ENCODE measurements around the gene ARHGEF28. TPM values are rescaled to one million over a fixed set of nuclear protein-coding genes. Genes with fewer than 3 reads are reported as not detected.
A peak's percentile ranks its signal among the peaks of the same experiment; 100 is the strongest.

Gene ARHGEF28
- total RNA-seq, 1 experiment from 2014 or later: 0.57 TPM

DNA sequence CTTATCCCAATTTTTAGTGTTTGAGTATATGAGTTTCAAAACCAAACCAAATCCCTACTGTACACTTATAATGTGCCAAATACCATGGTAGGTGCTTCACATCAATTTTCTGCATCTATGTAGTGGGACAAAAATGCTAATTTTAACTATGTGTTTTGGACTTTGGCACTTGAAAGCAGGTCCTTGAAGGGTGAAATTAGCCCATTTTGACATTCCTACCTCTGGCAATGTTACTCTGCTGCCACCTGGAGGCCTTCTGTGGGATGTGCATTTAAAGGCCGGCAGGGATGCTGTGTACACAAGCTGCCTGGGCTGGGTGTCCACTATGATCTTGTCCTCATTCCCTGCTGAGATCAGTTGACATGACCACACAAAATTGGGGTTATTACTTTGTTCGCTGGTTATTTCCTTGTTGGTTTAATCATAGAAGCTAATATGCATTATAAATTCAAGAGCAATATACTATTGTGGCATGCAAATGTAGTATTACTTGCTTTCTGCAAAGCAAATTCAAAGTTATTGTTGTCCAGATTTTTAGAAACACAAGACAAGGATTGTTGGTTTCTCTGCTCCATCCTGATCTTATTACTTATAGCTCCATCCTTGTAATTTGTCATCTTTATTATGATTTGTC lies 166.8 kb downstream of the ARHGEF28 start:
- no peak overlapping the region for H4K5ac ChIP-seq (ENCODE audit: insufficient read length, low read depth, low read length)
- no peaks in the 10 kb centered on the region for H3K36me3 Mint-ChIP-seq (ENCODE audit: insufficient read depth in 1 of 3, low read depth in 3 of 3)
- no peak overlapping the region for H3K4ac ChIP-seq (ENCODE audit: low read depth, low read length)
- no peaks in the 10 kb centered on the region for H3K79me2 ChIP-seq (ENCODE audit: insufficient read depth, low read length)
- H3K9me3 Mint-ChIP-seq: no peaks in the 10 kb centered on the region
- H4K8ac ChIP-seq (replicated peaks; ENCODE audit: insufficient read length, low read depth, low read length): no peak overlapping the region
- no peaks in the 10 kb centered on the region for H3K27me3 ChIP-seq (ENCODE audit: insufficient read depth, low read length)
- H3T11ph ChIP-seq (ENCODE audit: low read length): no peak overlapping the region
- H2BK20ac ChIP-seq (ENCODE audit: low read depth, low read length, poor library complexity, severe bottlenecking): no peak overlapping the region
- H3K23me2 ChIP-seq (ENCODE audit: insufficient read length, low read depth, low read length, poor library complexity, severe bottlenecking): no peaks in the 10 kb centered on the region
- H4K20me1 ChIP-seq (ENCODE audit: control insufficient read depth, insufficient read depth, insufficient read length): no peaks in the 10 kb centered on the region
- H2BK120ac ChIP-seq (ENCODE audit: low read depth, low read length, poor library complexity, severe bottlenecking): no peak overlapping the region
- DNase-seq: peak; percentile 72
- H2AK5ac ChIP-seq (ENCODE audit: insufficient read length, low read length): no peak overlapping the region
- H3K14ac ChIP-seq (ENCODE audit: insufficient read depth, low read length): no peak overlapping the region
- no peak overlapping the region for H3K4me2 ChIP-seq (ENCODE audit: insufficient read depth, insufficient read length, low read length)
- H3K4me1 ChIP-seq (ENCODE audit: insufficient read depth, low read length): no peaks in the 10 kb centered on the region
- WGBS (ENCODE audit: extremely low coverage, insufficient read length, low lambda C conversion rate): no CpG with 5 or more reads among the region's 2 CpGs
- no peak overlapping the region for H2AFZ ChIP-seq (ENCODE audit: low read length)
- H3K79me1 ChIP-seq (ENCODE audit: insufficient read depth, low read depth, low read length, poor library complexity, severe bottlenecking): no peaks in the 10 kb centered on the region
- no peak overlapping the region for H3K9ac ChIP-seq (ENCODE audit: extremely low read depth, insufficient read length, low read length)
- H3K56ac ChIP-seq (ENCODE audit: insufficient read length, low read depth, low read length): no peak overlapping the region
- no peaks in the 10 kb centered on the region for H3K9me3 ChIP-seq (ENCODE audit: control insufficient read depth, low read depth, low read length)
- TF ChIP-seq, protein P1, sequence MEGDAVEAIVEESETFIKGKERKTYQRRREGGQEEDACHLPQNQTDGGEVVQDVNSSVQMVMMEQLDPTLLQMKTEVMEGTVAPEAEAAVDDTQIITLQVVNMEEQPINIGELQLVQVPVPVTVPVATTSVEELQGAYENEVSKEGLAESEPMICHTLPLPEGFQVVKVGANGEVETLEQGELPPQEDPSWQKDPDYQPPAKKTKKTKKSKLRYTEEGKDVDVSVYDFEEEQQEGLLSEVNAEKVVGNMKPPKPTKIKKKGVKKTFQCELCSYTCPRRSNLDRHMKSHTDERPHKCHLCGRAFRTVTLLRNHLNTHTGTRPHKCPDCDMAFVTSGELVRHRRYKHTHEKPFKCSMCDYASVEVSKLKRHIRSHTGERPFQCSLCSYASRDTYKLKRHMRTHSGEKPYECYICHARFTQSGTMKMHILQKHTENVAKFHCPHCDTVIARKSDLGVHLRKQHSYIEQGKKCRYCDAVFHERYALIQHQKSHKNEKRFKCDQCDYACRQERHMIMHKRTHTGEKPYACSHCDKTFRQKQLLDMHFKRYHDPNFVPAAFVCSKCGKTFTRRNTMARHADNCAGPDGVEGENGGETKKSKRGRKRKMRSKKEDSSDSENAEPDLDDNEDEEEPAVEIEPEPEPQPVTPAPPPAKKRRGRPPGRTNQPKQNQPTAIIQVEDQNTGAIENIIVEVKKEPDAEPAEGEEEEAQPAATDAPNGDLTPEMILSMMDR (conservative IDR thresholded peaks at IDR 0.05): peak; percentile 95
- peaks cover 0 to 7% of the 10 kb centered on the region in 2 experiments; a peak in 2 of 4 replicates for H3K4me1 Mint-ChIP-seq
- no peak overlapping the region for H2BK5ac ChIP-seq (ENCODE audit: insufficient read length, low read length)
- H3K27ac Mint-ChIP-seq: no peak overlapping the region
- H3K27ac ChIP-seq (ENCODE audit: insufficient read length, low read depth, low read length): no peak overlapping the region
- no peak overlapping the region for H3K4me3 Mint-ChIP-seq
- no peak overlapping the region for H3K23ac ChIP-seq (ENCODE audit: insufficient read length, low read depth, low read length)
- no peak overlapping the region for H4K91ac ChIP-seq (ENCODE audit: insufficient read length, low read depth, low read length)
- H2BK15ac ChIP-seq (ENCODE audit: low read depth, low read length): no peak overlapping the region
- H3K18ac ChIP-seq (ENCODE audit: insufficient read length, low read depth, low read length): no peak overlapping the region
- H3K27me3 Mint-ChIP-seq (ENCODE audit: low read depth): no peaks in the 10 kb centered on the region; the same call in 1 of the 2 replicates
- no peak overlapping the region for H2BK12ac ChIP-seq (ENCODE audit: insufficient read length, low read depth, low read length)
